ENCODE measurements around the gene PARL.
"Not testable (repeated sequence)": the region's sequence is repeated elsewhere in the genome, so short reads cannot be mapped to it uniquely, and the experiment has no call there.

The PARL gene

DNA sequence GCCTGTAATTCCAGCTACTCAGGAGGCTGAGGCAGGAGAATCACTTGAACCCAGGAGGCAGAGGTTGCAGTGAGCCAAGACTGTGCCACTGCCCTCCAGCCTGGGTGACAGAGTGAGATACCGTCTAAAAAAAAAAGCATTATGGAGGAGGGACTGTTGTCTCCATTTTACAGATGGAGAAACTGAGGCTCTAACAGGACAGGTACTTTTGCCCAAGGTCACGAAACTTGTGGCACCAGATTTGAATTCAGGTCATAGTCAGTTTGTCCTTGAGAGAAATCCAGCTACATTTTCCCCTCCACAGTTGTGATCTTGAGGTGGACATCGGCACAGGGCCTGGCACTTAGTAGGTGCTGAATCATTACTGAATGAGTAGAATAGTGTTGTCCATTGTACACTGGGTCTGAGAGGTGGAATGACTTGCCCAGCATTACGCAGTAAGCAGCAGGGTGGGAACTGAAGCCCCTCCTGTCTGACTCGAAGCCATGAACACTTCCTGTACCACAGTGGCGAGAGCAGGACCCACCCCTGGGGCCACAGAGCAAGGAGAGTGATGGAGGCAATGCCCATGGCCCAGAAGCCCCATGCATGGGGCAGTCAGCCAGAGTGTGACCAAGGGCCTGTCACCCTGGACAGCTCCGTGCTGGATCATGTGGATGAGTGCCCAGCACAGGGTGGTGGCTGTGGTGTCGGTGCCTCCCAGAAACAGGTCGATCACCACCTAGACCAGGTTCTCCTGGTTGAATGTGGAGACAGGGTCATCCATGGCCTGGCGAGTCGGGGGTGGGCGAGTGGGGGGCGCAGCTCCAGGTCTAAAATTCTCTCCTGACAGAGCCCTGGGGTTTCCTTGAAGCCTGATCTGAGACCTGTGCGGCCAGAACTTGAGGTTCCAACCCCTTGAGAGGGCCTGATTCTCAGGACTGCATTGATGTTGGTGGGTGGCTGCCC, 20.4 kb upstream of the PARL start:
- DNase-seq: no peak

GRCh38 chr3:183898028-183898431, 13.3 kb upstream of the PARL start:
- DNase-seq: no peak

DNA sequence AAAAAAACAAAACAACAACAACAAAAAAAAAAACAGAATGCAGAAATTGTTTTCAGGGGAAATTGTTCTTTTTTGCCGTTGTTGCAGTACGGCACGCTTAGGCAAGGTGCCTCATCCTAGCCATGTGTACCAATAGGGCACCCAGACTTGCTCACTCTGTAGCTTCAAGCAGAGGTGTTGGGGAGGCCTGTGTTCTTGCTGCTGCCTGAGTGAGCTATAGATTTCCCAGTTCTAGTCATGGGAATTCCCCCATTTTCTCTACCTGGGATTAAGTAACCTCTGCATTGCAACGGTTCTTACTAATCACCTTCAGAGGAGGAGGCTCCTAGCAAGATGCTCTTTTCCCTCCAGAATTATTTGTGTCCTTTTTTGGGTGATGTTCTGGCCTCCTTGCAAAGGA, 12.9 kb upstream of the PARL start:
- no peak for DNase-seq

DNA sequence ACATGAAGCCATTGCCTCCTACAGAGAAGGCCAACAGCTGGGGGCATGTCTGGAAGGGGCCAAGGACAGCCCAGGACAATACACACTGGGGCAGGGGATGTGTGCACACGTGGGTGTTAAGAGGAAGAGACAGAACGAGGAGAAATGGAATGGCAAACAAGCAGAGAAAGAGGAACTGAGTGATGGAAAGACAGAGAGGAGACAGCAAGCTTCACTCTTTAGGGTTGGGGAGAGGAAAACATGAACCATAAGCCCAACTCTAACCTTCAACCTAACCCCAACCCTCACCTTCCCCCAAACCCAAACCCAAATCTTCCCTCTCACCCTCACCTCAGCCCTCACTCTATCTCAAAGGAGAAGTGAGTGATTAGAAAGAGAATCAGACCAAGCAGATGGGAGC, 11.9 kb upstream of the PARL start:
- DNase-seq: no peak

DNA sequence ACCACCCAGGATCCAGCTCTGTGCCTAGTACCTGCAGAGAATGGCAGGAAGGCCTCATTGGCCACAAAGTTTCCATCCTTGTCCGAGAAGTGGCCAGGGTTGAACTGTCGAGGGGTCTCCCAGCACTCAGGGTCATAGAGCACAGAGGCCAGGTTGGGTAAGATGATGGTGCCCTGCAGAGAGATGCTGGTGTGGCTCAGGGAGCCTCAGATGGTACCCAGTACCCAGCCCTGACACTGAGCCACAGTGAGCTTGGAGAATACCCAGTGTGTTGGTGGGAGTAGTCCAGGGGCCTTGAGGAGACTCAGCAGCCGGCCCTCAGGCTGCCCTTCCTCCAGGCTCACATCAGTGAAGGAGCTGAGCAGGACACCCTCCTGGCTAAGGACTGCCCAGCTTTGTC, 11.5 kb upstream of the PARL start:
- DNase-seq: no peak

- no peak for DNase-seq
These were observed 11.1 kb upstream of the PARL start for GRCh38 chr3:183895774-183896173.

- DNase-seq: peak; percentile 76
These were observed 10.6 kb upstream of the PARL start for GRCh38 chr3:183895296-183895695.

GRCh38 chr3:183892610-183893214, 8.0 kb upstream of the PARL start:
- DNase-seq: no peak

- no peak for DNase-seq
These were observed 1.1 kb upstream of the PARL start for GRCh38 chr3:183885766-183886165.

DNA sequence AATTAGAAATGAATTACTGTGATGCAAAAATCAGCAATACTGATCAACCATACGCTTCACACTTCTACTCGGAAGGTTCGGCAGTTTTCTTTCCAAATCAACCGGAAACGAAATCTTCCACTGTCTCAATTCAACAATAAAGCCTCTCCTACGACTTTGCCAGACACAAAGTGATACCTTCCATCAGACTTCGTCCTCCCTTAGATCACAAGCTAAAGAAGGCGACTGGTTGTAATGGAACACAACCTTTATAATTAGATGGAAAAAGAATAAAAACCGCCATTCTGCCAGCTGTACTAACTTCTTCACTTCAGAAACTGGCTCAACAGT, 618 bp downstream of the PARL start:
- DNase-seq: no peak

DNA sequence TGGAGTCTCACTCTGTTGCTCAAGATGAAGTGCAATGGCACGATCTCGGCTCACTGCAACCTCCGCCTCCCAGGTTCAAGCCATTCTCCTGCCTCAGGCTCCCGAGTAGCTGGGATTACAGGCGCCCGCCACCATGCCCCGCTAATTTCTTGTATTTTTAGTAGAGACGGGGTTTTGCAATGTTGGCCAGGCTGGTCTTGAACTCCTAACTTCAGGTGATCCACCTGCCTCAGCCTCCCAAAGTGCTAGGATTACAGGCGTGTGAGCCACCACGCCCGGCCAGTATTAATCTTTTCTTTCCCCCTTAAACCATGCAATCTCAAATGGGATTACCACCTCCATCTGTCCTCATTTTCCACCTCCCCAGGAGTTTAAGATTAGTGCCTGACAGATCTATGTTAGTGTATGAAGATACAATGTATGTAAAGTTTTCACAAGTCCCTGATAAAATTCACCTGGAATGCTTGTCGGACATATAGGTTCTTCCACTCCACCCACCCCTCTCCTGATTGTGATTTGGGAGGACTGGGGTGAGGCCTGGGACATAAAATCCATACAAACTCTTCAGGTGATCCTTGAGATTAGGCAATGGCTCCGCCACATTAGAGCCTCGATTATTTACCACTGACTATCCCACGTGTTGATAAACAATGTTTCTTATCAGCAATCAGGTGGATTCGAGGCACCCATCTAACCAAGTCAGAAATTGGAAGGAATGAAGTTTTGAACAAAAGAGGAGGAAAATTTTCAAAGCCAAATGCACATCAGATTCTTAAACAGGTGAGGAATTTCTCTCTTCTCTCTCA, 1.2 kb downstream of the PARL start:
- DNase-seq: no peak

DNA sequence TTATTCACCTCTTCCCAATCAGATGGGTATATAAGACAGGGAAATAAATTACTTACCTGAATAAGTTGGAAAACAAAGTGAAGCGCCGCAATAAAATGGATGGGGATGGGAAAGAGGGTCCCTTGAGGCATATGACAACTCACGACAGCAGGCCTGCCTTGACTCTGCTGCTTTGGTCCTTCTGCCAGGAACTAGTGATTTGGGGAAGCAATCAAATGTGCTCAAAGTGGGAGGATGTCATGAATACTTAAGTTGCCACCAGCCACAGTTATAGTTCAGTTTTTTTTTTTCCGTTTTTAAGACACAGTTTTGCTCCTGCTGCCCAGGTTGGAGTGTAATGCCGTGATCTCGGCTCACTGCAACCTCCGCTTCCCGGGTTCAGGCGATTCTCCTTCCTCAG, 4.6 kb downstream of the PARL start:
- DNase-seq: no peak

DNA sequence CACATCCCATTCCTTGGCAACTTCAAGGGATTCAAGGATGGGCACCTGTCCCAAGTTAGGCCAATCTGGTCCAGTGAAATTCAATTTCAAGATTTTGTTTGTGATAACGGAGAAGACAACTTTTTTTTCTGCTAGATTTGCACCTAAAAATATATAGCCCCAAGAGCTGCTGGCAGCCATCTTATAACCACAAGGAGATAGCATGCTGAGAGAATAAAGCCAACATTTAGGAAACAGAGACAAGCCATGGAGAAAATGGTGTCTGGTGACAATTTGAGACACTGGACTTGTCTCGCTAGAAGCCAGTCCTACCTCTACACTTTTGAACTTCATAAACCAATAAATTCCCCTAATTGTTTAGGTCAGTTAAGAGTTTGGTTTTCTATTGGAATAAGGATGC, 5.4 kb downstream of the PARL start:
- no peak for DNase-seq

GRCh38 chr3:183878071-183878470, 6.6 kb downstream of the PARL start:
- DNase-seq: no peak

DNA sequence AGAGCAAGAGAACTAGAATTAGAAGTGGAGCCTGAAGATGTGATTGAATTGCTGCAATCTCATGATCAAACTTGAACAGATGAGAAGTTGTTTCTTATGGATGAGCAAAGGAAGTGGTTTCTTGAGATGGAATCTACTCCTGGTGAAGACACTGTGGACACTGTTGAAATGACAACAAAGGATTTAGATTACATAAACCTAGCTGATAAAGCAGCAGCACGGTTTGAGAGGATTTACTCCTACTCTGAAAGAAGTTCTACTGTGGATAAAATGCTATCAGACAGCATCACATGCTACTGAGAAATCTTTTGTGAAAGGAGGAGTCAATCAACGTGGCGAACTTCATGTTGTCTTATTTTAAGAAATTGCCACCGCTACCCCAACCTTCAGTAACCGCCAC, 7.5 kb downstream of the PARL start:
- DNase-seq: not testable (repeated sequence)

DNA sequence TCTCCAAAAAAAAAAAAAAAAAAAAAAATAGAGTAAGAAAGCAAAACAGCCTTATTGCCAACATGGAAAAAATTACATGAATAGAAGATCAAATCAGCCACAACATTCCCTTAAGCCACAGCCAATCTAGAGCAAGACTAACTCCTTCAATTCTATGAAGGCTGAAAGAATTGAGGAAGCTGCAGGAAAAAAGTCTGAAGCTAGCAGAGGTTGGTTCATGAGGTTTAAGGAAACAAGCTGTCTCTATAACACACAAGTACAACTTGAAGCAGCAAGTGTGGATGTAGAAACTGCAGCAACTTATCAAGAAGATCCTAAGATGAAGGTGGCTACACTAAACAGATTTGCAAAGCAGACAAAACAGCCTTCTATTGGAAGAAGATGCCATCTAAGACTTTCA, 9.3 kb downstream of the PARL start:
- no peak for DNase-seq

GRCh38 chr3:183873914-183874313, 10.8 kb downstream of the PARL start:
- DNase-seq: no peak

GRCh38 chr3:183871541-183871940, 13.1 kb downstream of the PARL start:
- no peak for DNase-seq

- no peak for DNase-seq
These were observed 14.1 kb downstream of the PARL start for GRCh38 chr3:183870563-183870962.

DNA sequence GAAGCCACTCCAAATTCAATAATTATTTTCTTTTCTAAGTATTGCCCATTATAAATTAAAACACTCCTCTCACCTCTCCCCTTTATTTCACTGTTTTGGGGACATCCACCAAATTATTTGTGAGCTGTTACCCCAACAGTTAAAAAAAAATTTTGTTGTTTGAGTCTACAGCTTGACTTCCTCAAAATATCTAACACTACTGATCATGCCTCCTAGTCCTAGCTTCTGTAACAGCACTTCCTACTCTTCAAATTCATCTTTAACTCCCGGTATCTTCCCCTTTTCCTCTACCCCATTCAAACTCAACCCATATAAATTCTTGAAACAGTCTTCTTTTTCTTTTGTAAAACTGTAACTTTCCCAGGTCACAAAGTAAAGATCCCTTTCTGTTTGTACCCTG, 15.9 kb downstream of the PARL start:
- DNase-seq: no peak

DNA sequence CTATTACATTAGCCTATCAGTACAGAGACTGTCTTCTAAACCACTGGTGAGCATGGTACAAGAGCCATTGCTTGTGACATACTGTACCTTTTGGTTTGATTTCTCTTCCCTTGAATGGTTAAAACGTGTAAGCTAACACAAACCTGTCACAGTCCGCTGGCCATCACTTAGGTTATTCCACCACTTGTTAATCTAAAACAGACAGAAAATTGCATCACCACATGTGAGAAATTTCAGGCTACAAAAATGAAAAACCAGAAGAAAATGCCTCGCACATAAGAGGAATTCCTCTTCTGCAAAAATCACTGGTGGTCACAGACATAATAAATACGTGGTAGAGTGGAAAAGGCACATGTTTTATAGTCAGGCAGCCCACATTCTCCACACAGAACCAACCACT, 22.1 kb downstream of the PARL start:
- DNase-seq: no peak

- DNase-seq: no peak
These were observed 26.8 kb downstream of the PARL start for GRCh38 chr3:183857863-183858262.

- no peak for DNase-seq
These were observed 30.2 kb downstream of the PARL start for GRCh38 chr3:183854318-183855035.

Measured in NCI-H774 (cell line).